NT2/D1 (cell line): ENCODE results near the gene IGF2BP1.

Experiments used
- SUZ12 ChIP-seq: IDR thresholded peaks from 2 replicates; pipeline ENCODE4 v1.6.1; 2011; ENCODE audit not compliant: insufficient read length, insufficient read depth; ENCODE audit errors: extremely low read depth
- YY1 ChIP-seq: IDR thresholded peaks from 2 replicates; pipeline ENCODE4 v1.6.1; 2011; ENCODE audit not compliant: insufficient read length, insufficient read depth
- ZNF274 ChIP-seq: IDR thresholded peaks from 2 replicates; pipeline ENCODE4 v1.6.1; 2011; ENCODE audit warnings: mild to moderate bottlenecking, low read depth, low read length

DNA sequence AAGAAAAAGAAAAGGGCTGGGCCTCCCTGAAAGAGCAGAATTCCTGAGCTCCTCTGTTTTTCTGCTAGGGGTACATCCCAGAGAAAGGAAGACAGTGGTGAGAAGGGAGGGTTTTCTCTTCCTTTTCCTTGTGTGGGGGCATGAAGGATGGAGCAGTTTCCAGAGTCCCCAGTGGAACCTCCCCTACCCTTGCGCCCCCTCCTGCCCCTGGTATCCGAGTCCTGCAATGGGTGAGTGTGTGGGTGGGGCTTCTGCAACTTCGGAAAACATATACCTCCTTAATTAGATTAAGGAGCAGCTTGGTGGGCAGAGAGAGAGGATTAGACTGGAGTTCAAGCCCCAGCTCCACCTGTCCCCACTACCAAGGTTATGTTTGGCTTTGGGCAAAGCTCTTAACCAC, 23.4 kb upstream of the IGF2BP1 start:
- TF ChIP-seq ZNF274 = no peak
- TF ChIP-seq SUZ12 = no peak
- TF ChIP-seq YY1 = no peak
